ENCODE results near the gene DRAM1.
"Not testable (repeated sequence)": the region's sequence is repeated elsewhere in the genome, so short reads cannot be mapped to it uniquely, and the experiment has no call there.

Gene DRAM1

DNA sequence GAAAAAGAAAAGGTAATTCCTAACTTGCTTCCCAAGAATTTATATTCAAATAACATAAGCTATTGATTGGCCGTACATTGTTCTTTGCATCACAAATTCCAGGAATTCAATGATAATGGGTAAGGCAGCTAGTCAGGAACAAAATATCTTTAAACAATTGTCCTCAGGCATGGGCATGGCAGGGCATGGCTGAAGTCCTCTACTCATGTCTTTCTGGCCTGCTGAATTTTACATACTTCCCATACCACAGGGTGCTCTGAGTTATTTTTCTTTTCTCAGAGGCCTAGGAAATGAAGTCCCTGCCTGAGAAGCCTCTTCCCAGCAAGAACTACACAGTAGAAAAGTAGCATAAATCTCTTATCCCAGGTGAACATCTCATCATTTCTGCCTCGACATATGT is 15.1 kb upstream of the DRAM1 start:
- Histone ChIP-seq H3K9ac (ENCODE audit: low read length) (no peak overlapping the region), H3K36me3 (ENCODE audit: insufficient read depth, low read length) (no peaks in the 10 kb centered on the region), H3K4me3 (ENCODE audit: low read depth in 1 of 2, low read length in 2 of 2) (no peak overlapping the region), H3K4me1 (ENCODE audit: insufficient read depth, low read length) (no peaks in the 10 kb centered on the region), H3K27me3 (ENCODE audit: control insufficient read depth in 1 of 2, insufficient read depth in 2 of 2, low read length in 2 of 2) (no peaks in the 10 kb centered on the region), H3K27ac (ENCODE audit: low read depth, low read length) (no peak overlapping the region), H3K9me3 (ENCODE audit: low read length) (no peaks in the 10 kb centered on the region)

- H3K27ac ChIP-seq (ENCODE audit: low read depth, low read length): no peak overlapping the region
- H3K4me1 ChIP-seq (ENCODE audit: insufficient read depth, low read length): no peaks in the 10 kb centered on the region
- H3K36me3 ChIP-seq (ENCODE audit: insufficient read depth, low read length): no peaks in the 10 kb centered on the region
- no peaks in the 10 kb centered on the region for H3K27me3 ChIP-seq (ENCODE audit: control insufficient read depth in 1 of 2, insufficient read depth in 2 of 2, low read length in 2 of 2)
- H3K9ac ChIP-seq (ENCODE audit: low read length): no peak overlapping the region
- H3K4me3 ChIP-seq (ENCODE audit: low read depth in 1 of 2, low read length in 2 of 2): no peak overlapping the region
- H3K9me3 ChIP-seq (ENCODE audit: low read length): no peaks in the 10 kb centered on the region
These were observed 13.4 kb upstream of the DRAM1 start for GRCh38 chr12:101863981-101864380.

- Histone ChIP-seq H3K4me3 (ENCODE audit: low read depth in 1 of 2, low read length in 2 of 2) (no peak overlapping the region), H3K36me3 (ENCODE audit: insufficient read depth, low read length) (no peaks in the 10 kb centered on the region), H3K27me3 (ENCODE audit: control insufficient read depth in 1 of 2, insufficient read depth in 2 of 2, low read length in 2 of 2) (no peaks in the 10 kb centered on the region), H3K9me3 (ENCODE audit: low read length) (no peaks in the 10 kb centered on the region), H3K27ac (ENCODE audit: low read depth, low read length) (no peak overlapping the region), H3K9ac (ENCODE audit: low read length) (no peak overlapping the region), H3K4me1 (ENCODE audit: insufficient read depth, low read length) (no peaks in the 10 kb centered on the region)
These were observed 10.6 kb upstream of the DRAM1 start for GRCh38 chr12:101866615-101867373.

DNA sequence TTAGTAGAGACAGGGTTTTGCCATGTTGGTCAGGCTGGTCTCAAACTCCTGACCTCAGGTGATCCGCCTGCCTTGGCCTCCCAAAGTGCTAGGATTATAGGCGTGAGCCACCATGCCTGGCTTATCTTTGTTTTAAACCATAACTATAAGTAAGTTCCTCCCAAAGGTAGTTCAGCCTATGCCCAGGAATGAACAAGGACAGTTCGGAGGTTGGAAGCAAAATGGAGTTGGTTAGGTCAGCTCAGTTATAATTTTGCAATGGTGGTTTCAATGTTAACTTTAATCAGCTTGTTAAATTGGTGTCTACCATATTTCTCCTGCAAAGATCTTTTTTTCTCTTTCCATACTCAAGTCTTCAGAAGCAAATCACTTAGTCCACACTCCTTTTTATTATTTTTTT is 9.8 kb upstream of the DRAM1 start:
- not testable (repeated sequence) for H3K9me3 ChIP-seq (ENCODE audit: low read length); H3K27me3 ChIP-seq (ENCODE audit: control insufficient read depth in 1 of 2, insufficient read depth in 2 of 2, low read length in 2 of 2); H3K4me1 ChIP-seq (ENCODE audit: insufficient read depth, low read length); H3K36me3 ChIP-seq (ENCODE audit: insufficient read depth, low read length); H3K9ac ChIP-seq (ENCODE audit: low read length); H3K27ac ChIP-seq (ENCODE audit: low read depth, low read length); H3K4me3 ChIP-seq (ENCODE audit: low read depth in 1 of 2, low read length in 2 of 2)

GRCh38 chr12:101870925-101871324 is 6.5 kb upstream of the DRAM1 start:
- Histone ChIP-seq H3K27ac (ENCODE audit: low read depth, low read length) (no peak overlapping the region), H3K9ac (ENCODE audit: low read length) (no peak overlapping the region), H3K4me1 (ENCODE audit: insufficient read depth, low read length) (no peaks in the 10 kb centered on the region), H3K36me3 (ENCODE audit: insufficient read depth, low read length) (no peaks in the 10 kb centered on the region), H3K4me3 (ENCODE audit: low read depth in 1 of 2, low read length in 2 of 2) (no peak overlapping the region), H3K9me3 (ENCODE audit: low read length) (no peaks in the 10 kb centered on the region), H3K27me3 (ENCODE audit: control insufficient read depth in 1 of 2, insufficient read depth in 2 of 2, low read length in 2 of 2) (no peaks in the 10 kb centered on the region)

DNA sequence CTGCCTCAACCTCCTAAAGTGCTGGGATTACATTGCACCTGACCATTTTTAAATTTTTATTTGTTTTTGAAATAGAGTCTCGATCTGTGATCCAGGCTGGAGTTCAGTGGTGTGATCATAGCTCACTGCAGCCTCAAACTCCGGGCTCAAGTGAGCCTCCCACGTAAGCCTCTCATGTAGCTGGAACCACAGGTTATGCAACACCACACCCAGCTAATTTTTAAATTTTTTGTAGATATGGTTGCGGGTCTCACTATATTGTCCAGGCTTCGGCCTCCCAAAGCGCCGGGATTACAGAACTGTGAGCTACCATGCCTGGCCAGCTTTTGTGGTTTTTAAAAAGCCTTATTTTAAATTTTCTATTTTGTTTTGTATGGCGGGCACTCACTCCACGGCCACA is 2.2 kb upstream of the DRAM1 start:
- no peaks in the 10 kb centered on the region for H3K36me3 ChIP-seq (ENCODE audit: insufficient read depth, low read length)
- no peak overlapping the region for H3K27ac ChIP-seq (ENCODE audit: low read depth, low read length)
- no peaks in the 10 kb centered on the region for H3K9me3 ChIP-seq (ENCODE audit: low read length)
- peaks cover 4% of the 10 kb centered on the region for H3K4me1 ChIP-seq (ENCODE audit: insufficient read depth, low read length)
- H3K9ac ChIP-seq (ENCODE audit: low read length): no peak overlapping the region
- H3K27me3 ChIP-seq (ENCODE audit: control insufficient read depth in 1 of 2, insufficient read depth in 2 of 2, low read length in 2 of 2): no peaks in the 10 kb centered on the region
- H3K4me3 ChIP-seq (ENCODE audit: low read depth in 1 of 2, low read length in 2 of 2): no peak overlapping the region

- Histone ChIP-seq H3K27ac (ENCODE audit: low read depth, low read length) (peak overlapping the region; percentile 95), H3K4me3 (ENCODE audit: low read depth in 1 of 2, low read length in 2 of 2) (peak overlapping the region; percentile 67 to 93), H3K9me3 (ENCODE audit: low read length) (no peaks in the 10 kb centered on the region), H3K36me3 (ENCODE audit: insufficient read depth, low read length) (no peaks in the 10 kb centered on the region), H3K27me3 (ENCODE audit: control insufficient read depth in 1 of 2, insufficient read depth in 2 of 2, low read length in 2 of 2) (no peaks in the 10 kb centered on the region), H3K9ac (ENCODE audit: low read length) (no peak overlapping the region), H3K4me1 (ENCODE audit: insufficient read depth, low read length) (peaks cover 4% of the 10 kb centered on the region)
These were observed 989 bp upstream of the DRAM1 start for GRCh38 chr12:101876322-101876860.

DNA sequence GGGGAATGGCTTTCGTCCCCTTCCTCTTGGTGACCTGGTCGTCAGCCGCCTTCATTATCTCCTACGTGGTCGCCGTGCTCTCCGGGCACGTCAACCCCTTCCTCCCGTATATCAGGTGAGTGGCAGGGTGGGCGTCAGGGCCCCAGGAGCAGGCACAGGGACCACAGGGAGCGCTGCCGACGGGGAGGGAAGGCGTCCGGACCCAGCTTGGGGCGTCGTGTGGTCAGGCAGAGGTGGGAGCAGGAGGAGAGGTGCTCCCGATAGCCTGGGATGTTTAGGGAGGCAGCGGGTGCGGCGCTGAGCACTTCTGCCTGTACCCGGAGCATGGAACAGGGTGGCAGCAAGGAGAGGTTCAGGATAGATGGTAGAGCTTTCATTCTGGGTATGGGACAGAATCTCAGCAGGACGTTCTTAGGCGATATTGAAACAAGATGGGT is 444 bp downstream of the DRAM1 start:
- no peaks in the 10 kb centered on the region for H3K9me3 ChIP-seq (ENCODE audit: low read length)
- H3K4me1 ChIP-seq (ENCODE audit: insufficient read depth, low read length): peaks cover 4% of the 10 kb centered on the region
- H3K36me3 ChIP-seq (ENCODE audit: insufficient read depth, low read length): no peaks in the 10 kb centered on the region
- peak overlapping the region; percentile 67 to 93 for H3K4me3 ChIP-seq (ENCODE audit: low read depth in 1 of 2, low read length in 2 of 2)
- peak overlapping the region; percentile 95 for H3K27ac ChIP-seq (ENCODE audit: low read depth, low read length)
- peak overlapping the region; percentile 81 for H3K9ac ChIP-seq (ENCODE audit: low read length)
- no peaks in the 10 kb centered on the region for H3K27me3 ChIP-seq (ENCODE audit: control insufficient read depth in 1 of 2, insufficient read depth in 2 of 2, low read length in 2 of 2)

DNA sequence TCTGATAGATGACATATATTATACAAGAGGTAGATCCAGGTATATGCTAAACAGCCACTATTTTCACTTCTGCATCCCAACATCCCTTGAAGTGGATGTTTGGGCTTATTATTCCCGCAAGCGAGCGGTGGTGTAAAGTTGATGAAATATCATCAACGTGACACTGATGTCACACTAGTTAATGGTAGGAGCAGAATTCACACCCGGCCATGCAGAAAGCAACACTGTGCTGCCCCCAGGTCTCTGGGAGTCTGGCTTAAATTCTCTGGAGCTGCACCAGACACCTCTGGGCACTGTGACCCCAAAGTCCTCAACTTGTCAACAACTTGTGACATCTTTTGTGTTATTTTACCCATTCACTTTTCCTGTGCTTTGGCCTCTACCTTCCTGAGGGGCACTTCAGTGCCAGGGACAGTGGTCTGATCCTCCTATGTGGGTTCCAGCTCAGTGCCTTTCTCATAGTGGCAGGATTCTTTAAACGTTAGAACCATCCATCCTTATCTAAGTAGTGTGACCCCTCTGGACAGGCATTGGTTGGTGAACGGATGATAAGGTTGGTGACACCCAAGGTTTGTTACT is 952 bp downstream of the DRAM1 start:
- Histone ChIP-seq H3K9me3 (ENCODE audit: low read length) (no peaks in the 10 kb centered on the region), H3K27me3 (ENCODE audit: control insufficient read depth in 1 of 2, insufficient read depth in 2 of 2, low read length in 2 of 2) (no peaks in the 10 kb centered on the region), H3K4me1 (ENCODE audit: insufficient read depth, low read length) (peaks cover 4% of the 10 kb centered on the region), H3K36me3 (ENCODE audit: insufficient read depth, low read length) (no peaks in the 10 kb centered on the region), H3K9ac (ENCODE audit: low read length) (peak overlapping the region; percentile 81), H3K4me3 (ENCODE audit: low read depth in 1 of 2, low read length in 2 of 2) (peak overlapping the region; percentile 67 to 93), H3K27ac (ENCODE audit: low read depth, low read length) (peak overlapping the region; percentile 95)

GRCh38 chr12:101880769-101881168 is 3.4 kb downstream of the DRAM1 start:
- Histone ChIP-seq H3K4me1 (ENCODE audit: insufficient read depth, low read length) (peaks cover 4% of the 10 kb centered on the region), H3K27ac (ENCODE audit: low read depth, low read length) (no peak overlapping the region), H3K36me3 (ENCODE audit: insufficient read depth, low read length) (no peaks in the 10 kb centered on the region), H3K9ac (ENCODE audit: low read length) (no peak overlapping the region), H3K27me3 (ENCODE audit: control insufficient read depth in 1 of 2, insufficient read depth in 2 of 2, low read length in 2 of 2) (no peaks in the 10 kb centered on the region), H3K9me3 (ENCODE audit: low read length) (no peaks in the 10 kb centered on the region), H3K4me3 (ENCODE audit: low read depth in 1 of 2, low read length in 2 of 2) (no peak overlapping the region)

GRCh38 chr12:101881228-101881627 is 3.8 kb downstream of the DRAM1 start:
- Histone ChIP-seq H3K36me3 (ENCODE audit: insufficient read depth, low read length) (no peaks in the 10 kb centered on the region), H3K4me1 (ENCODE audit: insufficient read depth, low read length) (peaks cover 4% of the 10 kb centered on the region), H3K27me3 (ENCODE audit: control insufficient read depth in 1 of 2, insufficient read depth in 2 of 2, low read length in 2 of 2) (no peaks in the 10 kb centered on the region), H3K9ac (ENCODE audit: low read length) (no peak overlapping the region), H3K27ac (ENCODE audit: low read depth, low read length) (no peak overlapping the region), H3K4me3 (ENCODE audit: low read depth in 1 of 2, low read length in 2 of 2) (no peak overlapping the region), H3K9me3 (ENCODE audit: low read length) (no peaks in the 10 kb centered on the region)

DNA sequence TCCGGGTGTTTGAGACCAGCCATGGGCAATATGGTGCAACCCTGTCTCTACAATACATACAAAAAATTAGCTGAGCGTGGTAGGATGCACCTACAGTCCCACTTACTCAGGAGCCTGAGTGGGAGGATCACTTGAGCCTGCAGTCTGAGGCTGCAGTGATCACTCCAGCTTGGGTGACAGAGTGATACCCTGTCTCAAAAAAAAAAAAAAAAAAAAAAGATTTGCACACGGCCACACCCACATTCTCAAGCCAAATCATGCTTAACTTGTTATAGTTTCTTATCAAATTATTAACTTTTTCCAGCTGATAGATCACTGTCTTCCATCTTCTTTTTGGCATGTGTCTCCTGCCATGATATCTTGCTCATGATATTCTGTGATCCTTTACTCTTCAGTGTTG is 6.8 kb downstream of the DRAM1 start:
- Histone ChIP-seq H3K4me1 (ENCODE audit: insufficient read depth, low read length) (no peaks in the 10 kb centered on the region), H3K36me3 (ENCODE audit: insufficient read depth, low read length) (no peaks in the 10 kb centered on the region)

More for the DNA sequence above, 6.8 kb downstream of the DRAM1 start:
- H3K27ac ChIP-seq (ENCODE audit: low read depth, low read length): no peak overlapping the region
- H3K4me3 ChIP-seq (ENCODE audit: low read depth in 1 of 2, low read length in 2 of 2): no peak overlapping the region
- no peaks in the 10 kb centered on the region for H3K9me3 ChIP-seq (ENCODE audit: low read length)
- H3K9ac ChIP-seq (ENCODE audit: low read length): no peak overlapping the region
- H3K27me3 ChIP-seq (ENCODE audit: control insufficient read depth in 1 of 2, insufficient read depth in 2 of 2, low read length in 2 of 2): no peaks in the 10 kb centered on the region

Data from muscle layer of colon (tissue), 2 donors.